Endothelial cell of umbilical vein (primary cell): ENCODE measurements around the gene GDPD4. TPM values are rescaled to one million over a fixed set of nuclear protein-coding genes. Genes with fewer than 3 reads are reported as not detected.

ENCODE experiments used
- BruUV-seq: library from RNA; stranded (reverse); fragments of 400-500 nt; replicated peaks from 2 replicates; lab custom pipeline; 2021; lab: Mats Ljungman, UMichigan
- CTCF ChIA-PET: fragments of 300-600, 350-600 bp; sonication (Branson Sonifier 250); formaldehyde crosslinking; loops from one replicate; lab custom pipeline; 2021; ENCODE audit warnings: antibody characterized with exemption, inconsistent platforms; lab: Charles Lee
- POLR2A ChIA-PET: fragments of 300-600, 350-600 bp; sonication (Branson Sonifier 250); formaldehyde crosslinking; loops from one replicate; lab custom pipeline; 2021; ENCODE audit warnings: antibody characterized with exemption, inconsistent platforms; lab: Charles Lee
- DNase-seq: peaks from one replicate; pipeline ENCODE4 v3.0.0-alpha.2; 2011; ENCODE audit warnings: low read depth, low spot score
- FAIRE-seq: peaks from 2 replicates; lab custom pipeline; 2011; peaks lifted over from hg19 to GRCh38; lab: Jason Lieb, UNC
- H2AFZ ChIP-seq: 2 replicates; pipeline ENCODE4 v1.6.0; 2012; ENCODE audit warnings: low read depth, low read length, control low read depth, inconsistent platforms
- H3K27ac ChIP-seq: 2 replicates; pipeline ENCODE4 v1.5.1; 2011; ENCODE audit warnings: low read depth, mild to moderate bottlenecking, control low read depth, low read length, moderate library complexity; ENCODE audit not compliant: insufficient read depth
- H3K27me3 ChIP-seq, 2 experiments: 2 replicates each; pipeline versions ENCODE4 v1.6.0 to v1.6.1; 2011; ENCODE audit warnings: low read length in 2 of 2, mixed read lengths in 1 of 2; ENCODE audit not compliant: control insufficient read depth in 2 of 2, insufficient read depth in 2 of 2
- H3K36me3 ChIP-seq, 2 experiments: 2 replicates in 1 of 2; 3 replicates in 1 of 2; pipeline ENCODE4 v1.5.1; 2011; ENCODE audit warnings: low read length in 2 of 2, mild to moderate bottlenecking in 1 of 2, moderate library complexity in 1 of 2; ENCODE audit not compliant: control insufficient read depth in 2 of 2, insufficient read depth in 2 of 2; ENCODE audit errors: extremely low read depth in 1 of 2
- H3K4me1 ChIP-seq: 3 replicates; pipeline ENCODE4 v1.5.1; 2011; ENCODE audit warnings: mild to moderate bottlenecking, low read length; ENCODE audit not compliant: control insufficient read depth, insufficient read depth; ENCODE audit errors: extremely low read depth
- H3K4me2 ChIP-seq: 2 replicates; pipeline ENCODE4 v1.6.1; 2011; ENCODE audit warnings: low read length, control low read depth, mixed read lengths; ENCODE audit not compliant: insufficient read depth
- H3K4me3 ChIP-seq, 3 experiments: fragments of 200-600 bp in 1 of 3; sonication (generic), shearing (Covaris generic) in 1 of 3; replicated peaks in 1 of 3; 2 replicates each; pipeline ENCODE4 v1.5.1; 2011 to 2016; ENCODE audit warnings: control low read depth in 3 of 3, low read length in 3 of 3, mild to moderate bottlenecking in 2 of 3, inconsistent platforms in 1 of 3, low read depth in 1 of 3, moderate library complexity in 1 of 3; ENCODE audit not compliant: insufficient read depth in 1 of 3
- H3K79me2 ChIP-seq: 2 replicates; pipeline ENCODE4 v1.6.0; 2012; ENCODE audit warnings: low read length, inconsistent platforms; ENCODE audit not compliant: control insufficient read depth, insufficient read depth
- H3K9ac ChIP-seq: replicated peaks from 2 replicates; pipeline ENCODE3; 2011; ENCODE audit warnings: low read length, control low read depth; ENCODE audit not compliant: insufficient read depth; ENCODE audit errors: extremely low read depth
- H3K9me1 ChIP-seq: replicated peaks from 3 replicates; pipeline ENCODE4 v1.6.0; 2011; ENCODE audit warnings: mild to moderate bottlenecking, low read length; ENCODE audit not compliant: control insufficient read depth, insufficient read depth; ENCODE audit errors: extremely low read depth
- H3K9me3 ChIP-seq: replicated peaks from 2 replicates; pipeline ENCODE4 v1.5.1; 2012; ENCODE audit warnings: low read length, inconsistent platforms; ENCODE audit not compliant: control insufficient read depth, insufficient read depth
- H4K20me1 ChIP-seq: replicated peaks from 2 replicates; pipeline ENCODE3; 2011; ENCODE audit warnings: mild to moderate bottlenecking, low read length; ENCODE audit not compliant: control insufficient read depth, insufficient read depth; ENCODE audit errors: extremely low read depth
- EZH2 ChIP-seq: IDR thresholded peaks from 2 replicates; pipeline ENCODE4 v1.6.1; 2012; ENCODE audit warnings: borderline replicate concordance, low read depth, mild to moderate bottlenecking, moderate library complexity, low read length, inconsistent platforms; ENCODE audit not compliant: severe bottlenecking
- FOS ChIP-seq: IDR thresholded peaks from 2 replicates; pipeline ENCODE4 v1.6.1; 2011; ENCODE audit warnings: mild to moderate bottlenecking, low read length, moderate library complexity, borderline replicate concordance; ENCODE audit not compliant: insufficient read depth
- GATA2 ChIP-seq: IDR thresholded peaks from 2 replicates; pipeline ENCODE4 v1.7.0; 2011; ENCODE audit warnings: low read depth, mild to moderate bottlenecking, moderate library complexity, mixed read lengths, low read length; ENCODE audit not compliant: insufficient read length, insufficient read depth
- JUN ChIP-seq: IDR thresholded peaks from 2 replicates; pipeline ENCODE4 v1.6.1; 2011; ENCODE audit warnings: borderline replicate concordance, low read depth; ENCODE audit not compliant: insufficient read length, insufficient read depth
- MYC ChIP-seq: IDR thresholded peaks from one replicate; pipeline ENCODE4 v1.6.1; 2011; ENCODE audit warnings: mild to moderate bottlenecking, low read depth, low read length
- POLR2A ChIP-seq: IDR thresholded peaks from 2 replicates; pipeline ENCODE4 v1.6.1; 2012; ENCODE audit warnings: low read depth, mild to moderate bottlenecking, control low read depth, low read length
- POLR2AphosphoS5 ChIP-seq: IDR thresholded peaks from 2 replicates; pipeline ENCODE4 v1.6.1; 2012; ENCODE audit warnings: low read depth, mild to moderate bottlenecking, control low read depth, low read length, moderate library complexity; ENCODE audit not compliant: insufficient read depth
- dilution Hi-C: fragments of 300-500 bp; cut with MboI; formaldehyde crosslinking; loops from one replicate; pipeline ENCODE4 v1.15.0; 2019; ENCODE audit warnings: low sequenced_read_pairs; ENCODE audit not compliant: extremely low pct_ligation_motif_present
- intact Hi-C: fragments of 100-400 bp; cut with micrococcal nuclease; formaldehyde crosslinking; loops from one replicate; pipeline ENCODE4 v1.10.0; 2022
- polyA plus RNA-seq, 4 experiments: library from polyadenylated mRNA; depleted of rRNA in 3 of 4; stranded (reverse) in 3 of 4; unstranded in 1 of 4; fragments of >200 nt; gene quantifications; 2 replicates each; pipeline versions ENCODE4 v1.2.1 to v1.2.3, GENCODE V29; 2011 to 2012; ENCODE audit warnings: missing spikeins in 1 of 4
- total RNA-seq: library from RNA; stranded (reverse); gene quantifications from 2 replicates; pipeline ENCODE4 v1.2.3, GENCODE V29; 2021
- TF ChIP-seq, protein P1 (sequence below): IDR thresholded peaks from 2 replicates; pipeline ENCODE4 v1.6.1; 2011; ENCODE audit not compliant: insufficient read depth, insufficient read length
- TF ChIP-seq, protein P2 (sequence below), 2 donors: IDR thresholded peaks; 1 replicate in 1 of 2; 2 replicates in 1 of 2; pipeline ENCODE4 v1.5.1; 2011; ENCODE audit warnings: low read length in 2 of 2, mild to moderate bottlenecking in 2 of 2, moderate library complexity in 2 of 2, control low read depth in 1 of 2, inconsistent platforms in 1 of 2, low read depth in 1 of 2; ENCODE audit not compliant: insufficient read depth in 1 of 2; ENCODE audit errors: extremely low read depth in 1 of 2

The GDPD4 gene
- total and polyA plus RNA-seq, 2 donors (not counting 3 experiments of a cell fraction or from before 2014, with no cell fraction given), result not detected

DNA sequence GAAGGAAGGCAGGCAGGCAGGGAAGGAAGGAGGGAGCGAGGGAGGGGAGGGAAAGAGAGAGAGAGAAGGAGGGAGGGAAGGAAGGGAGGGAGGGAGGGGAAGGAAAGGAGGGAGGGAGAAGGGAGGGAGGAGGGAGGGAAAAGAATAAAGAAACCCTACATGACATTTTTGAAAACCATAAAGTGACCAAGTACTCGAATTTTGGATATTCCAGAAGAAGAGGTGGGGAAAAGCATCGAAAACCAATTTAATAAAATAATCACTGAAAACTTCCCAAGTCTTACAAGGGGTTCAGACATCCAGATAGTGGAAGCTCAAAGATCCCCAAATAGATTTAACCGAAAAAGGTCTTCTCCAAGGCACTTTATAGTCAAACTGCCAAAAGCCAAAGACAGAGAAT, 11.7 kb downstream of the GDPD4 start:
- no peak overlapping the region for H3K27ac ChIP-seq
- H3K36me3 ChIP-seq, result no peaks in the 10 kb centered on the region
- no peaks in the 10 kb centered on the region for H3K9me1 ChIP-seq
- H3K27me3 ChIP-seq, result peaks cover 8 to 11% of the 10 kb centered on the region in 2 experiments
- H4K20me1 ChIP-seq, result no peaks in the 10 kb centered on the region
- no peaks in the 10 kb centered on the region for H3K4me1 ChIP-seq
- DNase-seq (no peak), FAIRE-seq (no peak)
- no peaks in the 10 kb centered on the region for H3K9me3 ChIP-seq
- TF ChIP-seq, protein P1, sequence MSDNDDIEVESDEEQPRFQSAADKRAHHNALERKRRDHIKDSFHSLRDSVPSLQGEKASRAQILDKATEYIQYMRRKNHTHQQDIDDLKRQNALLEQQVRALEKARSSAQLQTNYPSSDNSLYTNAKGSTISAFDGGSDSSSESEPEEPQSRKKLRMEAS, result no peak
- TF ChIP-seq JUN (no peak), EZH2 (no peak), GATA2 (no peak), FOS (no peak), POLR2A (no peak), MYC (no peak), POLR2AphosphoS5 (no peak)
- TF ChIP-seq, protein P2, sequence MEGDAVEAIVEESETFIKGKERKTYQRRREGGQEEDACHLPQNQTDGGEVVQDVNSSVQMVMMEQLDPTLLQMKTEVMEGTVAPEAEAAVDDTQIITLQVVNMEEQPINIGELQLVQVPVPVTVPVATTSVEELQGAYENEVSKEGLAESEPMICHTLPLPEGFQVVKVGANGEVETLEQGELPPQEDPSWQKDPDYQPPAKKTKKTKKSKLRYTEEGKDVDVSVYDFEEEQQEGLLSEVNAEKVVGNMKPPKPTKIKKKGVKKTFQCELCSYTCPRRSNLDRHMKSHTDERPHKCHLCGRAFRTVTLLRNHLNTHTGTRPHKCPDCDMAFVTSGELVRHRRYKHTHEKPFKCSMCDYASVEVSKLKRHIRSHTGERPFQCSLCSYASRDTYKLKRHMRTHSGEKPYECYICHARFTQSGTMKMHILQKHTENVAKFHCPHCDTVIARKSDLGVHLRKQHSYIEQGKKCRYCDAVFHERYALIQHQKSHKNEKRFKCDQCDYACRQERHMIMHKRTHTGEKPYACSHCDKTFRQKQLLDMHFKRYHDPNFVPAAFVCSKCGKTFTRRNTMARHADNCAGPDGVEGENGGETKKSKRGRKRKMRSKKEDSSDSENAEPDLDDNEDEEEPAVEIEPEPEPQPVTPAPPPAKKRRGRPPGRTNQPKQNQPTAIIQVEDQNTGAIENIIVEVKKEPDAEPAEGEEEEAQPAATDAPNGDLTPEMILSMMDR (IDR thresholded peaks at IDR 0.05; ENCODE audit: extremely low read depth in 1 of 2, insufficient read depth in 1 of 2, low read depth in 1 of 2, low read length in 2 of 2), result no peak
- BruUV-seq, result no TSS peak
- H3K79me2 ChIP-seq, result no peaks in the 10 kb centered on the region
- H3K4me3 ChIP-seq, result no peak overlapping the region
- ChIA-PET CTCF (no interaction called here), POLR2A (no interaction called here)
- no peak overlapping the region for H3K4me2 ChIP-seq
- H3K9ac ChIP-seq, result no peak overlapping the region
- no peak overlapping the region for H2AFZ ChIP-seq
- intact Hi-C loops (no loop called here), dilution Hi-C loops (no loop called here)
